ENCODE data around the gene XAB2. TPM values are rescaled to one million over a fixed set of nuclear protein-coding genes. Genes with fewer than 3 reads are reported as not detected.

XAB2 gene
- total and polyA plus RNA-seq, 2 donors (not counting 3 experiments of a cell fraction or from before 2014, with no cell fraction given) = 37.3 to 47.6 TPM

DNA sequence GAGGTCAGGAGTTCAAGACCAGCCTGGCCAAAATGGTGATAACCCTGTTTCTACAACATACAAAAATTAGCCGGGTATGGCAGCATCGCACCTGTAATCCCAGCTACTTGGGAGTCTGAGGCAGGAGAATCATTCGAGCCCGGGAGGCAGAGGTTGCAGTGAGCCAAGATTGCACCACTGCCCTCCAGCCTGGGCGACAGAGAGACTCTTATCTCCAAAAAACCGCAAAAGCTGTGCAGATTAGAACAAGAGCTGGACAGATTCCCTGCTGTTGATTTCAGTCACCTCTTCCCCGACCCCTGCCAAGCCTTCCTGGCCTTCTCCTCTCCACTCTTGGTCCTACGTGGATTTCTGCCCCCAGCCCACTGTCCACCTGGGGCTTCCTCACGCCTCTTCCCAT is 25.4 kb downstream of the XAB2 start:
- POLR2A ChIA-PET = no interaction called here
- CTCF ChIA-PET = interaction anchor here (2.2 kb wide), 1 partner anchor 77 kb away, joined by 8 read pairs; the partner anchor contains the start of gene TRAPPC5
- Histone ChIP-seq H3K4me3 (replicated peaks in 1 of 3; ENCODE audit: insufficient read depth in 1 of 3, low read depth in 1 of 3, low read length in 3 of 3) (no peak overlapping the region), H3K4me1 (ENCODE audit: control insufficient read depth, extremely low read depth, insufficient read depth, low read length) (no peaks in the 10 kb centered on the region), H3K9ac (replicated peaks; ENCODE audit: extremely low read depth, insufficient read depth, low read length) (no peak overlapping the region), H3K79me2 (ENCODE audit: control insufficient read depth, insufficient read depth, low read length) (no peaks in the 10 kb centered on the region), H3K4me2 (ENCODE audit: insufficient read depth, low read length) (no peak overlapping the region), H3K27me3 (ENCODE audit: control insufficient read depth in 2 of 2, insufficient read depth in 2 of 2, low read length in 2 of 2) (no peaks in the 10 kb centered on the region), H3K9me1 (replicated peaks; ENCODE audit: control insufficient read depth, extremely low read depth, insufficient read depth, low read length) (no peaks in the 10 kb centered on the region), H3K9me3 (replicated peaks; ENCODE audit: control insufficient read depth, insufficient read depth, low read length) (no peaks in the 10 kb centered on the region), H3K36me3 (ENCODE audit: control insufficient read depth in 2 of 2, extremely low read depth in 1 of 2, insufficient read depth in 2 of 2, low read length in 2 of 2) (no peaks in the 10 kb centered on the region), H2AFZ (ENCODE audit: low read depth, low read length) (no peak overlapping the region), H3K27ac (ENCODE audit: insufficient read depth, low read depth, low read length) (no peak overlapping the region), H4K20me1 (replicated peaks; ENCODE audit: control insufficient read depth, extremely low read depth, insufficient read depth, low read length) (no peaks in the 10 kb centered on the region)
- FAIRE-seq (no peak), DNase-seq (ENCODE audit: low read depth, low spot score) (no peak)
- TF ChIP-seq POLR2AphosphoS5 (IDR thresholded peaks at IDR 0.05; ENCODE audit: insufficient read depth, low read depth, low read length) (no peak), GATA2 (IDR thresholded peaks at IDR 0.05; ENCODE audit: insufficient read depth, insufficient read length, low read depth, low read length) (no peak)
- TF ChIP-seq, protein P1, sequence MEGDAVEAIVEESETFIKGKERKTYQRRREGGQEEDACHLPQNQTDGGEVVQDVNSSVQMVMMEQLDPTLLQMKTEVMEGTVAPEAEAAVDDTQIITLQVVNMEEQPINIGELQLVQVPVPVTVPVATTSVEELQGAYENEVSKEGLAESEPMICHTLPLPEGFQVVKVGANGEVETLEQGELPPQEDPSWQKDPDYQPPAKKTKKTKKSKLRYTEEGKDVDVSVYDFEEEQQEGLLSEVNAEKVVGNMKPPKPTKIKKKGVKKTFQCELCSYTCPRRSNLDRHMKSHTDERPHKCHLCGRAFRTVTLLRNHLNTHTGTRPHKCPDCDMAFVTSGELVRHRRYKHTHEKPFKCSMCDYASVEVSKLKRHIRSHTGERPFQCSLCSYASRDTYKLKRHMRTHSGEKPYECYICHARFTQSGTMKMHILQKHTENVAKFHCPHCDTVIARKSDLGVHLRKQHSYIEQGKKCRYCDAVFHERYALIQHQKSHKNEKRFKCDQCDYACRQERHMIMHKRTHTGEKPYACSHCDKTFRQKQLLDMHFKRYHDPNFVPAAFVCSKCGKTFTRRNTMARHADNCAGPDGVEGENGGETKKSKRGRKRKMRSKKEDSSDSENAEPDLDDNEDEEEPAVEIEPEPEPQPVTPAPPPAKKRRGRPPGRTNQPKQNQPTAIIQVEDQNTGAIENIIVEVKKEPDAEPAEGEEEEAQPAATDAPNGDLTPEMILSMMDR (IDR thresholded peaks at IDR 0.05; ENCODE audit: extremely low read depth in 1 of 2, insufficient read depth in 1 of 2, low read depth in 1 of 2, low read length in 2 of 2) = no peak
- TF ChIP-seq, protein P2, sequence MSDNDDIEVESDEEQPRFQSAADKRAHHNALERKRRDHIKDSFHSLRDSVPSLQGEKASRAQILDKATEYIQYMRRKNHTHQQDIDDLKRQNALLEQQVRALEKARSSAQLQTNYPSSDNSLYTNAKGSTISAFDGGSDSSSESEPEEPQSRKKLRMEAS (IDR thresholded peaks at IDR 0.05; ENCODE audit: insufficient read depth, insufficient read length) = no peak
- dilution Hi-C loops (cut with MboI; ENCODE audit: extremely low pct_ligation_motif_present, low sequenced_read_pairs) (no loop called here), intact Hi-C loops (cut with micrococcal nuclease) (no loop called here)
- BruUV-seq (replicated peaks) = no TSS peak

DNA sequence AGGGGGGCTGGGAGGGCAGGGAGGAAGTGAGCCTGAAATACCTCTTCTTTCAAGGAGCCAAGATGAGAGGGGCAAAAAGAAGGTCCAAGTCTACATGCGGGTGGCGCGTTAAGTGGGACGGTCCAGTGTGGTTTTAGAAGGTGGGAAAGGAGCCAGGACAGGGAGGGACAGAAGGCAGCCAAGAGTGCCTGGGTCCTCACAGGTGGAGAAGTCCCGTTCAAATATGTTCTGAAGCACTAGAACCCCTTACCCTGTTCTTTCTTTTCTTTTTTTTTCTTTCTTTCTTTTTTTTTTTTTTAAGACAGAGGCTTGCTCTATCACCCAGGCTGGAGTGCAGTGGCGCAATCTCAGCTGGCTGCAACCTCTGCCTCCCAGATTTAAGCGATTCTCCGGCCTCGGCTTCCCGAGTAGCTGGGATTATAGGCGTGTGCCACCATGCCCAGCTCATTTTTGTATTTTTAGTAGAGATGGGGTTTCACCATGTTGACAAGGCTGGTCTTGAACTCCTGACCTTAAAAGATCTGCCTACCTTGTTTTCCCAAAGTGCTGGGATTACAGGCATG is 26.3 kb downstream of the XAB2 start:
- no peak overlapping the region for H3K27ac ChIP-seq (ENCODE audit: insufficient read depth, low read depth, low read length)
- intact Hi-C loops (cut with micrococcal nuclease) = no loop called here
- no peaks in the 10 kb centered on the region for H3K9me3 ChIP-seq (replicated peaks; ENCODE audit: control insufficient read depth, insufficient read depth, low read length)
- dilution Hi-C loops (cut with MboI; ENCODE audit: extremely low pct_ligation_motif_present, low sequenced_read_pairs) = no loop called here
- no peak for TF ChIP-seq POLR2AphosphoS5 (IDR thresholded peaks at IDR 0.05; ENCODE audit: insufficient read depth, low read depth, low read length)
- TF ChIP-seq FOS (IDR thresholded peaks at IDR 0.05; ENCODE audit: borderline replicate concordance, insufficient read depth, low read length) = no peak
- TF ChIP-seq, protein P1 (IDR thresholded peaks at IDR 0.05; ENCODE audit: extremely low read depth in 1 of 2, insufficient read depth in 1 of 2, low read depth in 1 of 2, low read length in 2 of 2) = no peak
- TF ChIP-seq POLR2A (IDR thresholded peaks at IDR 0.05; ENCODE audit: low read depth, low read length) = no peak
- TF ChIP-seq, protein P2 (IDR thresholded peaks at IDR 0.05; ENCODE audit: insufficient read depth, insufficient read length) = no peak
- no peak overlapping the region for H3K9ac ChIP-seq (replicated peaks; ENCODE audit: extremely low read depth, insufficient read depth, low read length)
- no peaks in the 10 kb centered on the region for H3K4me1 ChIP-seq (ENCODE audit: control insufficient read depth, extremely low read depth, insufficient read depth, low read length)
- DNase-seq (ENCODE audit: low read depth, low spot score) (no peak), FAIRE-seq (no peak)
- ChIA-PET POLR2A (interaction anchor here (0.6 to 0.7 kb wide), 2 partner anchors 317 to 501 kb away, joined by 3 read pairs; partner anchors contain the start of gene SNAPC2), CTCF (interaction anchor here (0.6 kb wide), 1 partner anchor 639 kb away, joined by 3 read pairs; no protein-coding TSS in a partner anchor)
- peaks cover 0 to 1% of the 10 kb centered on the region in 2 experiments for H3K27me3 ChIP-seq (ENCODE audit: control insufficient read depth in 2 of 2, insufficient read depth in 2 of 2, low read length in 2 of 2)
- no peaks in the 10 kb centered on the region for H3K9me1 ChIP-seq (replicated peaks; ENCODE audit: control insufficient read depth, extremely low read depth, insufficient read depth, low read length)
- H4K20me1 ChIP-seq (replicated peaks; ENCODE audit: control insufficient read depth, extremely low read depth, insufficient read depth, low read length) = no peaks in the 10 kb centered on the region
- no peak overlapping the region for H3K4me3 ChIP-seq (replicated peaks in 1 of 3; ENCODE audit: insufficient read depth in 1 of 3, low read depth in 1 of 3, low read length in 3 of 3)
- no peaks in the 10 kb centered on the region for H3K79me2 ChIP-seq (ENCODE audit: control insufficient read depth, insufficient read depth, low read length)
- no peaks in the 10 kb centered on the region for H3K36me3 ChIP-seq (ENCODE audit: control insufficient read depth in 2 of 2, extremely low read depth in 1 of 2, insufficient read depth in 2 of 2, low read length in 2 of 2)
- no peak overlapping the region for H2AFZ ChIP-seq (ENCODE audit: low read depth, low read length)
- BruUV-seq (replicated peaks) = no TSS peak
- H3K4me2 ChIP-seq (ENCODE audit: insufficient read depth, low read length) = no peak overlapping the region

Data from endothelial cell of umbilical vein (primary cell).